CD4-positive, CD25-positive, alpha-beta regulatory T cell (primary cell): ENCODE results near the gene POLR1F. TPM values are rescaled to one million over a fixed set of nuclear protein-coding genes. Genes with fewer than 3 reads are reported as not detected.
"Not testable (repeated sequence)": the region's sequence is repeated elsewhere in the genome, so short reads cannot be mapped to it uniquely, and the experiment has no call there.

Experiments used
- ATAC-seq, 2 donors: fragments of 150-1000 bp; cut with Tn5 transposase; one replicate each; pipeline ENCODE4 v1.10.0; 2021; ENCODE audit warnings: low read depth in 2 of 2, moderate number of reproducible peaks in 2 of 2, moderate library complexity in 1 of 2
- DNase-seq, 3 donors: peaks; one replicate each; pipeline versions ENCODE4 v3.0.0 to v3.0.0-alpha.2; 2012 to 2022; ENCODE audit warnings: mixed read lengths in 1 of 3
- H3K27ac ChIP-seq: one replicate; pipeline ENCODE4 v1.7.0; 2013; ENCODE audit warnings: mild to moderate bottlenecking, low read length; ENCODE audit not compliant: insufficient read depth, poor library complexity, severe bottlenecking
- H3K27me3 ChIP-seq: one replicate; pipeline ENCODE4 v1.7.0; 2013; ENCODE audit warnings: low read length; ENCODE audit not compliant: control insufficient read depth, insufficient read depth
- H3K36me3 ChIP-seq: one replicate; pipeline ENCODE4 v1.7.0; 2013; ENCODE audit warnings: mild to moderate bottlenecking, low read length, moderate library complexity; ENCODE audit not compliant: control insufficient read depth, insufficient read depth
- H3K4me1 ChIP-seq: 2 replicates; pipeline ENCODE4 v1.7.0; 2013; ENCODE audit warnings: mild to moderate bottlenecking, low read length; ENCODE audit not compliant: insufficient read depth, control insufficient read depth, poor library complexity, severe bottlenecking
- H3K4me3 ChIP-seq: one replicate; pipeline ENCODE4 v1.7.0; 2013; ENCODE audit warnings: low read depth, mild to moderate bottlenecking, low read length, moderate library complexity
- H3K9me3 ChIP-seq, 2 experiments: 1 replicate in 1 of 2; 2 replicates in 1 of 2; pipeline ENCODE4 v1.7.0; 2013; ENCODE audit warnings: low read length in 2 of 2, mild to moderate bottlenecking in 1 of 2, moderate library complexity in 1 of 2; ENCODE audit not compliant: control insufficient read depth in 2 of 2
- H3K27ac Mint-ChIP-seq, 3 donors: one replicate each; pipeline ENCODE4 v1.8.0; 2020 to 2022; ENCODE audit warnings: mild to moderate bottlenecking in 3 of 3, mixed read lengths in 3 of 3, moderate library complexity in 2 of 3
- H3K27me3 Mint-ChIP-seq: one replicate; pipeline ENCODE4 v1.8.0; 2022; ENCODE audit warnings: mild to moderate bottlenecking, mixed read lengths
- H3K36me3 Mint-ChIP-seq: one replicate; pipeline ENCODE4 v1.8.0; 2020; ENCODE audit warnings: mixed read lengths
- H3K4me1 Mint-ChIP-seq, 4 donors: one replicate each; pipeline ENCODE4 v1.8.0; 2020 to 2022; ENCODE audit warnings: mixed read lengths in 4 of 4, mild to moderate bottlenecking in 1 of 4
- H3K4me3 Mint-ChIP-seq, 4 donors: one replicate each; pipeline ENCODE4 v1.8.0; 2020 to 2022; ENCODE audit warnings: mild to moderate bottlenecking in 4 of 4, mixed read lengths in 4 of 4, moderate library complexity in 3 of 4
- H3K9me3 Mint-ChIP-seq, 7 donors: one replicate each; pipeline ENCODE4 v1.8.0; 2020 to 2022; ENCODE audit warnings: mixed read lengths in 7 of 7, mild to moderate bottlenecking in 3 of 7, moderate library complexity in 2 of 7
- polyA plus RNA-seq, 4 donors: library from polyadenylated mRNA; unstranded; fragments of 300-500 nt; fragmentation: Illumina TruSeq; gene quantifications; one replicate each; pipeline ENCODE4 v1.2.3, GENCODE V29; 2021
- total RNA-seq: library from RNA; stranded (reverse); gene quantifications from one replicate; pipeline ENCODE4 v1.2.3, GENCODE V29; 2022

Gene POLR1F
- total and polyA plus RNA-seq, 5 donors from 2014 or later = 25.3 to 63.9 (median 30.2) TPM

DNA sequence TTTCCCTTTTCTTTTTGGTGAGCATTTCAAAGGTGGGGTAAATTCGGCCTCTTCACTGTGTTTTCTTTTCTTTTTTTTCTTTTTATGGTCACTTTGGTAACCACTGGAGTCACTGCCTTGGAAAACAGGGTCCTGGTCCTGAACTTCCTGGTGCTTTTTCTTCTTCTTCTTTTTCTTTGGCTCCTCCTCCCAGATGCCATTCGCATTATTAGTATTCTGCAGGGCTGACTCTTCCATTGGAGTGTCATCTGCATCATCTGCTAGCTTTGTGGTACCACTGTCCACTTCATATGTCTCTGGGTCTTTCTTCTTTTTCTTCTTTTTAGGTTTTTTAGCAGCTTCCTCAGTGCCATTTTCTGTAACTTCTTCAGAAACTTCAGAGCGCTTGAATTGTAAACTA lies 10.5 kb downstream of the POLR1F start:
- no peak overlapping the region for H3K4me3 ChIP-seq
- H3K27me3 ChIP-seq = no peaks in the 10 kb centered on the region
- H3K9me3 Mint-ChIP-seq = peaks cover 0 to 2% (median 0%) of the 10 kb centered on the region in 7 donors
- no peak overlapping the region for H3K27ac ChIP-seq
- ATAC-seq (no peak), DNase-seq (no peak)
- H3K36me3 ChIP-seq = peaks cover 19% of the 10 kb centered on the region
- no peaks in the 10 kb centered on the region for H3K27me3 Mint-ChIP-seq
- H3K4me3 Mint-ChIP-seq = no peak overlapping the region
- no peaks in the 10 kb centered on the region for H3K4me1 ChIP-seq
- H3K9me3 ChIP-seq = no peaks in the 10 kb centered on the region
- H3K27ac Mint-ChIP-seq = peak overlapping the region in 1 of 3 donors; percentile 48
- H3K4me1 Mint-ChIP-seq = peaks cover 7 to 17% (median 12%) of the 10 kb centered on the region in 4 donors
- H3K36me3 Mint-ChIP-seq = peaks cover 42% of the 10 kb centered on the region

DNA sequence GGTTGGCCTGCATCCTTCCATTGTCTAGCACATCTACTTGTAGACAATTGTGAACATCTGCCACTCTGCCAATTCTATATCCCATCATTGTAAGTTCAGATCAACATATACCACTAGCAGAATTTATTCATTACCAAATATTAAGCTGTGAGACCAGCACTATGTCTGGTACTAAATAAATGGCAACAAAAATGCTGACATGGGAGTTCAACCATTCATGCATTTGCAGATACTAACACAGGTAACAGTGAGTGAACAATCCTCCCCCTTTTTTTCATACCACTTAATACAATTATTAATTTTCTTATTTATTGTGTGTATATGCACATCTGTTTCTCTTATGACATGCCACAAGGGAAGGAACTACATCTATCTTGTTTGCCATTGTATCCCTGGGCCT lies 11.9 kb downstream of the POLR1F start:
- peaks cover 4 to 7% (median 6%) of the 10 kb centered on the region in 4 donors for H3K4me1 Mint-ChIP-seq
- Histone ChIP-seq H3K9me3 (no peaks in the 10 kb centered on the region), H3K36me3 (peaks cover 12% of the 10 kb centered on the region), H3K27me3 (no peaks in the 10 kb centered on the region), H3K4me3 (no peak overlapping the region), H3K27ac (no peak overlapping the region), H3K4me1 (no peaks in the 10 kb centered on the region)
- H3K9me3 Mint-ChIP-seq = peaks cover 0 to 2% (median 0%) of the 10 kb centered on the region in 7 donors
- H3K27ac Mint-ChIP-seq = peak overlapping the region in 1 of 3 donors; percentile 35
- H3K4me3 Mint-ChIP-seq = no peak overlapping the region
- peaks cover 31% of the 10 kb centered on the region for H3K36me3 Mint-ChIP-seq
- ATAC-seq = no peak
- DNase-seq = no peak
- no peaks in the 10 kb centered on the region for H3K27me3 Mint-ChIP-seq

DNA sequence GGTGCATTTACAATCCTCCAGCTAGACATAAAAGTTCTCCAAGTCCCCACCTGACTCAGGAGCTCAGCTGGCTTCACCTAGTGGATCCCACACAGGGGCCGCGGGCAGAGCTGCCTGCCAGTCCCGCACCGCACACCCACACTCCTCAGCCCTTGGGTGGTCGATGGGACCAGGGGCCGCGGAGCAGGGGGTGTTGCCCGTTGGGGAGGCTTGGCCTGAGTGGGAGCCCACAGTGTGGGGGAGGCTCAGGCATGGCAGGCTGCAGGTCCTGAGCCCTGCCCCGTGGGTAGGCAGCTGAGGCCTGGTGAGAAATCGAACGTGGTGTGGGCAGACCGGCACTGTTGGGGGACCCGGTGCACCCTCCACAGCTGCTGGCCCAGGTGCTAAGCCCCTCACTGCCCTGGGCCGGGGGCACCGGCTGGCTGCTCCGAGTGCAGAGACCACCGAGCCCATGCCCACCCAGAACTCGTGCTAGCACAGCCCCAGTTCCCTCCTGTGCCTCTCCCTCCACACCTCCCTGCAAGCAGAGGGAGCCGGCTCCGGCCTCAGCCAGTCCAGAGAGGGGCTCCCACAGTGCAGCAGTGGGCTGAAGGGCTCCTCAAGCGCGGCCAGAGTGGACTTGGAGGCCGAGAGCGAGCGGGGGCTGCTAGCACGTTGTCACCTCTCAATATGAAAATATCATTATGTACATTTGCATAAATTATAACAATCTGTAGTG lies 16.6 kb downstream of the POLR1F start:
- no peak overlapping the region for H3K27ac Mint-ChIP-seq
- H3K36me3 ChIP-seq = no peaks in the 10 kb centered on the region
- ATAC-seq = no peak
- H3K4me3 ChIP-seq = no peak overlapping the region
- no peak for DNase-seq
- no peaks in the 10 kb centered on the region for H3K9me3 ChIP-seq
- H3K36me3 Mint-ChIP-seq = peaks cover 2% of the 10 kb centered on the region
- H3K4me3 Mint-ChIP-seq = no peak overlapping the region
- H3K9me3 Mint-ChIP-seq = no peaks in the 10 kb centered on the region
- H3K27me3 ChIP-seq = no peaks in the 10 kb centered on the region
- H3K4me1 ChIP-seq = no peaks in the 10 kb centered on the region
- H3K27ac ChIP-seq = no peak overlapping the region
- no peaks in the 10 kb centered on the region for H3K4me1 Mint-ChIP-seq
- no peaks in the 10 kb centered on the region for H3K27me3 Mint-ChIP-seq

DNA sequence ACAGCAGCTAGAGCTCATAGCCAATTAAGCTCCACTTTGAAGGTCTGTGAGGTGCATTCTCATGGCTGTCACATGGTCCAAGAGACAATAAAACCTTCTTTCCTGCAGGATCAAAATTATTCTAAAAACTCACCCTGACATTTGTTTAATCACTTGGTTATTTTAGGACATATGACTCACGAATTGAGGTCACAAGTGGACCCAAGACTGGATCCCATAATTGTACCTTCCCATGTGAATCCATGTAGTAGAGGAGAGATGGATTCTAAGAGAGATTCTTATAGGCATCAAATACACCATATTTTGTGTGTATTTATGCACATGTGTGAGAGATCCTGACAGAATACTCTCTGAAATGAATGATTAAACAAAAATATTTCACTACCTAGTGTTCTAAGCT lies 18.1 kb downstream of the POLR1F start:
- DNase-seq (no peak), ATAC-seq (no peak)
- no peaks in the 10 kb centered on the region for H3K4me1 Mint-ChIP-seq
- H3K27me3 ChIP-seq = no peaks in the 10 kb centered on the region
- H3K4me3 Mint-ChIP-seq = no peak overlapping the region
- H3K4me3 ChIP-seq = no peak overlapping the region
- no peak overlapping the region for H3K27ac ChIP-seq
- H3K9me3 Mint-ChIP-seq = peaks cover 0 to 1% (median 0%) of the 10 kb centered on the region in 7 donors
- no peaks in the 10 kb centered on the region for H3K4me1 ChIP-seq
- no peaks in the 10 kb centered on the region for H3K9me3 ChIP-seq
- no peaks in the 10 kb centered on the region for H3K27me3 Mint-ChIP-seq
- H3K36me3 ChIP-seq = no peaks in the 10 kb centered on the region
- no peaks in the 10 kb centered on the region for H3K36me3 Mint-ChIP-seq
- no peak overlapping the region for H3K27ac Mint-ChIP-seq

DNA sequence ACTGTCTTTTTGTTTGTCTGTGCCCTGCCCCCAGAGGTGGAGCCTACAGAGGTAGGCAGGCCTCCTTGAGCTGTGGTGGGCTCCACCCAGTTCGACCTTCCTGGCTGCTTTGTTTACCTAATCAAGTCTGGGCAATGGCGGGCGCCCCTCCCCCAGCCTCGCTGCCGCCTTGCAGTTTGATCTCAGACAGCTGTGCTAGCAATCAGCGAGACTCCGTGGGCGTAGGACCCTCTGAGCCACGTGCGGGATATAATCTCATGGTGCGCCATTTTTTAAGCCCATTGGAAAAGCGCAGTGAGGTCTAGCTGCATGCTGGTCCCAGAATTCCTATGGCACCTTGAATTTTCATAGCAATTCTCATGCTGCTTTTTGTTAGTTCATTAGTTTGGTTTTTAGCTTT lies 19.7 kb downstream of the POLR1F start:
- H3K27ac Mint-ChIP-seq, H3K36me3 ChIP-seq, H3K27me3 Mint-ChIP-seq, H3K4me3 ChIP-seq, H3K4me3 Mint-ChIP-seq, H3K4me1 Mint-ChIP-seq, H3K9me3 ChIP-seq, DNase-seq, ATAC-seq, H3K27me3 ChIP-seq, H3K27ac ChIP-seq, H3K4me1 ChIP-seq, H3K36me3 Mint-ChIP-seq, H3K9me3 Mint-ChIP-seq: not testable (repeated sequence)

DNA sequence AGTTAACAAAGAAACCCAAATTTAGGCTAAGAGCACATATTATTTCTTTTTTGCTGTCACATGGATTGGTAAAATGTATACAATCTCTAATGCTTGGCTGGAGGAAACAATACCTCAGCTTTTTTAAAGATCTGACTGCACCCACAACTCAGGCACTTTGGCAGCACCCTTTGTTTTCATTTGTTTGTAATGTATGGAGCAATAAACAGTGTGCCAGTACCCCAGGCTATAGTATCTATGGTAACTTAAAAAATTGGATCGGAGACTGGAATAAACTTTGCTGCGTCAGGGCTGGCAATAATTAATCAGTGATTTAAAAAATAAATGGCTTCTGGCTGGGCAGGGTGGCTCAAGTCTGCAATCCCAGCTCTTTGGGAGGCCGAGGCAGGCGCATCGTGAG lies 27.2 kb downstream of the POLR1F start:
- Mint-ChIP-seq H3K27me3 (no peaks in the 10 kb centered on the region), H3K36me3 (no peaks in the 10 kb centered on the region), H3K4me1 (peaks cover 0 to 3% (median 0%) of the 10 kb centered on the region in 4 donors), H3K27ac (no peak overlapping the region), H3K9me3 (peaks cover 0 to 7% (median 1%) of the 10 kb centered on the region in 7 donors), H3K4me3 (no peak overlapping the region)
- H3K36me3 ChIP-seq = no peaks in the 10 kb centered on the region
- DNase-seq = no peak
- no peak overlapping the region for H3K27ac ChIP-seq
- no peaks in the 10 kb centered on the region for H3K4me1 ChIP-seq
- no peak for ATAC-seq
- H3K4me3 ChIP-seq = no peak overlapping the region
- H3K27me3 ChIP-seq = no peaks in the 10 kb centered on the region
- no peaks in the 10 kb centered on the region for H3K9me3 ChIP-seq

DNA sequence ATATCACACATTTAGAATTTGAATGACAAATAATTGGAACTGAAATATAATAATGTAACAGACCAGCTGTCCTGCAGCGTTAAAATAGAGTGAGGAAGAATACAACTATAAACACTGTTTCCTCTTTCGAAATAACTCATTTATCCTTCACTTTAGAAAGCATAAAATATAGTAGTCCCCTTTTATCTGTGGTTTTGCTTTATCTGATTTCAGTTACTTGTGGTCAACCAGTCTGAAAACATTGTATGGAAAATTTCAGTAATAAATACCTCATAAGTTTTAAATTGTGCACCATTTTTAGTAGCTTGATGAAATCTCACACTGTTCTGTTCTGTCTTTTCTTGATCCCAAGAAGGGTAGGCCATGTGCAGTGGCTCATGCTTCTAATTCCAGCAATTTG lies 31.7 kb downstream of the POLR1F start:
- H3K9me3 Mint-ChIP-seq = peaks cover 0 to 5% (median 0%) of the 10 kb centered on the region in 7 donors
- Histone ChIP-seq H3K4me1 (no peaks in the 10 kb centered on the region), H3K9me3 (no peaks in the 10 kb centered on the region), H3K27ac (no peak overlapping the region), H3K27me3 (no peaks in the 10 kb centered on the region), H3K4me3 (no peak overlapping the region), H3K36me3 (no peaks in the 10 kb centered on the region)
- no peak overlapping the region for H3K4me3 Mint-ChIP-seq
- H3K36me3 Mint-ChIP-seq = no peaks in the 10 kb centered on the region
- peak overlapping the region in 1 of 3 donors; percentile 43 for H3K27ac Mint-ChIP-seq
- H3K27me3 Mint-ChIP-seq = no peaks in the 10 kb centered on the region
- ATAC-seq = no peak
- no peak for DNase-seq
- H3K4me1 Mint-ChIP-seq = peaks cover 0 to 3% (median 0%) of the 10 kb centered on the region in 4 donors

DNA sequence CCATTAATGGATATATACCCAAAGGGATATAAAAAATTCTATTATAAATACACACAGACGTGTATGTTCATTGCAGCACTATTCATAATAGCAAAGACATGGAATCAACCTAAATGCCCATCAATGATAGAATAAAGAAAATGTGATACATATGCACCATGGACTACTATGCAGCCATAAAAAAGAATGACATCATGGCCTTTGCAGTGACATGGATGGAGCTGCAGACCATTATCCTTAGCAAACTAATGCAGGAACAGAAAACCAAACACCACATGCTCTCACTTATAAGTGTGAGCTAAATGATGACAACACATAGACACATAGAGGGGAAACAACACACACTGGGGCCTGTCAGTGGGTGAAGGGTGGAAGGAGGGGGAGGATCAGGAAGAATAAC lies 33.0 kb downstream of the POLR1F start:
- Histone ChIP-seq H3K36me3 (no peaks in the 10 kb centered on the region), H3K4me1 (no peaks in the 10 kb centered on the region), H3K27me3 (no peaks in the 10 kb centered on the region), H3K27ac (no peak overlapping the region), H3K4me3 (no peak overlapping the region), H3K9me3 (no peaks in the 10 kb centered on the region)
- H3K36me3 Mint-ChIP-seq = no peaks in the 10 kb centered on the region
- ATAC-seq (no peak), DNase-seq (no peak)
- peaks cover 0 to 2% (median 0%) of the 10 kb centered on the region in 7 donors for H3K9me3 Mint-ChIP-seq
- H3K4me1 Mint-ChIP-seq = peaks cover 0 to 3% (median 0%) of the 10 kb centered on the region in 4 donors
- no peak overlapping the region for H3K27ac Mint-ChIP-seq
- H3K4me3 Mint-ChIP-seq = no peak overlapping the region
- no peaks in the 10 kb centered on the region for H3K27me3 Mint-ChIP-seq
